Measurements from ENCODE around the gene PEAK3. TPM values are rescaled to one million over a fixed set of nuclear protein-coding genes. Genes with fewer than 3 reads are reported as not detected.

The PEAK3 gene
- total and polyA plus RNA-seq, 10 of the 15 experiments (the other 5 are each of a cell fraction or from before 2014, with no cell fraction given) = 0.03 to 0.10 (median 0.05) TPM; not detected in 7

GRCh38 chr19:2319551-2319950, 37.6 kb upstream of the PEAK3 start:
- POLR2A ChIA-PET = no interaction called here
- H3K4me2 ChIP-seq (ENCODE audit: control insufficient read depth, insufficient read depth) = no peak overlapping the region
- no TSS peak for BruUV-seq (replicated peaks)

GRCh38 chr19:2318923-2319322, 36.9 kb upstream of the PEAK3 start:
- peaks cover 3% of the 10 kb centered on the region; the same call in 1 of the 2 replicates for H3K4me1 ChIP-seq (ENCODE audit: control insufficient read depth, insufficient read depth, low read length)
- FAIRE-seq = no peak
- peaks cover 6% of the 10 kb centered on the region; the same call in 1 of the 3 replicates for H3K9me3 ChIP-seq (replicated peaks; ENCODE audit: control insufficient read depth, insufficient read depth, low read length)
- CTCF ChIA-PET = interaction anchor here (0.6 to 1.4 kb wide), 4 partner anchors 71 to 337 kb away, joined by 3 to 9 read pairs (median 3); no protein-coding TSS in a partner anchor
- H3K4me2 ChIP-seq (ENCODE audit: control insufficient read depth, insufficient read depth) = no peak overlapping the region
- no peak overlapping the region for H2AFZ ChIP-seq (ENCODE audit: control insufficient read depth, low read depth, low read length)
- no peak overlapping the region for H3K4me3 ChIP-seq
- TF ChIP-seq SRF (IDR thresholded peaks at IDR 0.05; ENCODE audit: low read depth in 2 of 2, low read length in 2 of 2) (no peak), CBX5 (IDR thresholded peaks at IDR 0.05; ENCODE audit: low read depth) (no peak), FOXK2 (IDR thresholded peaks at IDR 0.05) (no peak), NFIC (IDR thresholded peaks at IDR 0.05; ENCODE audit: low read depth, low read length) (no peak), LARP7 (IDR thresholded peaks at IDR 0.05) (no peak), SMC3 (IDR thresholded peaks at IDR 0.05; ENCODE audit: borderline replicate concordance, low read length) (no peak), ASH2L (IDR thresholded peaks at IDR 0.05; ENCODE audit: borderline replicate concordance, low read depth) (no peak), YY1 (IDR thresholded peaks at IDR 0.05; ENCODE audit: low read depth, low read length) (no peak), EED (IDR thresholded peaks at IDR 0.05; ENCODE audit: low read depth) (no peak), SREBF2 (IDR thresholded peaks at IDR 0.05; ENCODE audit: low read length) (no peak), EZH2 (IDR thresholded peaks at IDR 0.05; ENCODE audit: borderline replicate concordance, control insufficient read depth, low read depth, low read length) (no peak)
- peaks cover 0 to 6% of the 10 kb centered on the region in 2 experiments; a peak in 2 of 4 replicates for H3K36me3 ChIP-seq (ENCODE audit: control insufficient read depth in 2 of 2, insufficient read depth in 2 of 2, low read length in 1 of 2)
- in situ Hi-C loops (cut with MboI) (loop anchor here (5.0 kb wide), 1 partner anchor 87 kb away; no protein-coding TSS in a partner anchor), intact Hi-C loops (cut with micrococcal nuclease; ENCODE audit: unreplicated experiment) (no loop called here)
- H4K20me1 ChIP-seq (ENCODE audit: control insufficient read depth, insufficient read depth) = no peaks in the 10 kb centered on the region
- BruUV-seq (replicated peaks) = no TSS peak
- H3K27ac ChIP-seq (ENCODE audit: control insufficient read depth, insufficient read depth) = no peak overlapping the region
- no peak for DNase-seq (ENCODE audit: low read depth, low spot score)
- 42% methylated on average over 5 of the region's 6 CpGs for WGBS (ENCODE audit: insufficient coverage, insufficient replicate concordance, low lambda C conversion rate, missing lambda C conversion rate)
- POLR2A ChIA-PET = interaction anchor here (0.7 kb wide), 2 partner anchors 24 to 159 kb away, joined by 6 to 11 read pairs; no protein-coding TSS in a partner anchor
- H3K9ac ChIP-seq (ENCODE audit: control insufficient read depth, insufficient read depth, low read length) = no peak overlapping the region
- H3K79me2 ChIP-seq (ENCODE audit: control insufficient read depth, insufficient read depth, low read length) = no peaks in the 10 kb centered on the region; the same call in 1 of the 2 replicates
- no peaks in the 10 kb centered on the region for H3K27me3 ChIP-seq (replicated peaks in 1 of 2; ENCODE audit: control insufficient read depth in 2 of 2, insufficient read depth in 2 of 2, low read length in 1 of 2)
- SMC1A ChIA-PET (ENCODE audit: uncharacterized antibody, unreplicated experiment) = interaction anchor here (0.7 to 1.3 kb wide), 3 partner anchors 9 to 80 kb away, joined by 3 to 5 read pairs (median 3); no protein-coding TSS in a partner anchor
- ATAC-seq = no peak
- RAD21 ChIA-PET (ENCODE audit: unreplicated experiment) = interaction anchor here (0.7 to 1.4 kb wide), 3 partner anchors 30 to 188 kb away, joined by 4 to 11 read pairs (median 5); no protein-coding TSS in a partner anchor

More at GRCh38 chr19:2319551-2319950, 37.6 kb upstream of the PEAK3 start:
- no peak overlapping the region for H3K9ac ChIP-seq (ENCODE audit: control insufficient read depth, insufficient read depth, low read length)
- H3K4me1 ChIP-seq (ENCODE audit: control insufficient read depth, insufficient read depth, low read length) = peaks cover 9% of the 10 kb centered on the region
- CTCF ChIA-PET = interaction anchor here (1.1 to 1.4 kb wide), 2 partner anchors 73 to 81 kb away, joined by 3 to 9 read pairs; no protein-coding TSS in a partner anchor
- no peak for ATAC-seq
- no peak overlapping the region for H2AFZ ChIP-seq (ENCODE audit: control insufficient read depth, low read depth, low read length)
- H4K20me1 ChIP-seq (ENCODE audit: control insufficient read depth, insufficient read depth) = no peaks in the 10 kb centered on the region
- no peak for TF ChIP-seq SP1 (IDR thresholded peaks at IDR 0.05; ENCODE audit: low read depth, low read length)
- no peak for TF ChIP-seq BHLHE40 (IDR thresholded peaks at IDR 0.05; ENCODE audit: borderline replicate concordance in 1 of 2, low read depth in 2 of 2, low read length in 1 of 2)
- TF ChIP-seq HDAC6 (IDR thresholded peaks at IDR 0.05; ENCODE audit: unreplicated experiment) = no peak
- TF ChIP-seq MEF2B (IDR thresholded peaks at IDR 0.05; ENCODE audit: partially characterized antibody, poor library complexity, severe bottlenecking) = no peak
- no peak for TF ChIP-seq ZNF207 (IDR thresholded peaks at IDR 0.05; ENCODE audit: borderline replicate concordance)
- TF ChIP-seq TBL1XR1 (IDR thresholded peaks at IDR 0.05; ENCODE audit: low read depth, low read length) = no peak
- no peak for TF ChIP-seq SIN3A (IDR thresholded peaks at IDR 0.05; ENCODE audit: low read depth, low read length)
- RAD21 ChIA-PET (ENCODE audit: unreplicated experiment) = interaction anchor here (0.7 to 1.4 kb wide), 2 partner anchors 72 to 189 kb away, joined by 4 to 11 read pairs; no protein-coding TSS in a partner anchor
- intact Hi-C loops (cut with micrococcal nuclease; ENCODE audit: unreplicated experiment) (no loop called here), in situ Hi-C loops (cut with MboI) (loop anchor here (5.0 kb wide), 1 partner anchor 87 kb away; no protein-coding TSS in a partner anchor)
- no peak for FAIRE-seq
- H3K27ac ChIP-seq (ENCODE audit: control insufficient read depth, insufficient read depth) = no peak overlapping the region
- 95% methylated on average over 19 of the region's 20 CpGs for whole genome bisulfite sequencing (ENCODE audit: insufficient coverage, insufficient replicate concordance, low lambda C conversion rate, missing lambda C conversion rate)
- H3K9me3 ChIP-seq (replicated peaks; ENCODE audit: control insufficient read depth, insufficient read depth, low read length) = peaks cover 6% of the 10 kb centered on the region; the same call in 1 of the 3 replicates
- H3K36me3 ChIP-seq (ENCODE audit: control insufficient read depth in 2 of 2, insufficient read depth in 2 of 2, low read length in 1 of 2) = peaks cover 0 to 6% of the 10 kb centered on the region in 2 experiments; a peak in 2 of 4 replicates
- no peak for DNase-seq (ENCODE audit: low read depth, low spot score)
- H3K27me3 ChIP-seq (replicated peaks in 1 of 2; ENCODE audit: control insufficient read depth in 2 of 2, insufficient read depth in 2 of 2, low read length in 1 of 2) = no peaks in the 10 kb centered on the region
- SMC1A ChIA-PET (ENCODE audit: uncharacterized antibody, unreplicated experiment) = interaction anchor here (0.5 kb wide), 1 partner anchor 172 kb away, joined by 3 read pairs; no protein-coding TSS in a partner anchor
- H3K79me2 ChIP-seq (ENCODE audit: control insufficient read depth, insufficient read depth, low read length) = peaks cover 4% of the 10 kb centered on the region
- no peak overlapping the region for H3K4me3 ChIP-seq
